ENCODE data around the gene CRHR1. TPM values are rescaled to one million over a fixed set of nuclear protein-coding genes. Genes with fewer than 3 reads are reported as not detected.

Gene CRHR1
- total and polyA plus RNA-seq, 10 donors = 0.22 TPM; not detected in 9

DNA sequence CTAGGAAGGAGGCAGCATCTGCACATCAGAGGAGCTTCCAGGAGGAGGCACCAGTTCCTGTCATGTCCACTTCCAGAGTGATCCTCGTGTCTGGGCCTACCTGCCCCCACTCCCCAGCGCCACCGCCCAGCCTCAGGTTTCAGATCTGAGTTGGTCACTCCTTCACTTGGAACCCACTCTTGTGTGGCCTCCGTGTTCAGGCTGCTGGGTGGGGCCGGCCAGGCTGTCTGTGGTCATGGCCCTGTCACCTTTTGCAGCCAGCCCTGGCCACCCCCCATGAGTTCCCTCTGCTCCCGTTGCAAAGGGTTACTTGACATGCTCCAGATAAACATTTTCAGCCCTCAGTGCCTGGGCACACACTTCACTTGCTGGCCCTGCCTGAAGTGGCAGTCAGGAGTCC, 33.9 kb downstream of the CRHR1 start:
- H3K27ac ChIP-seq = no peak overlapping the region
- no peak for TF ChIP-seq POLR2AphosphoS5 (IDR thresholded peaks at IDR 0.05)
- TF ChIP-seq POLR2A (IDR thresholded peaks at IDR 0.05) = no peak
- TF ChIP-seq CTCF (IDR thresholded peaks at IDR 0.05 in 8 of 11, conservative IDR thresholded peaks at IDR 0.05 in 3 of 11) = no peak
- H3K4me3 ChIP-seq = no peak overlapping the region
- 37 to 78% (median 72%) methylated on average over 4 to 6 of the region's 6 CpGs for WGBS, 5 donors
- intact Hi-C loops (cut with DNase I; ENCODE audit: low total_unique reads) = no loop called here
- no peak for DNase-seq
- H3K9me3 ChIP-seq = no peaks in the 10 kb centered on the region
- H3K36me3 ChIP-seq = no peaks in the 10 kb centered on the region
- H3K4me1 ChIP-seq = no peaks in the 10 kb centered on the region
- peaks cover 0 to 23% (median 6%) of the 10 kb centered on the region in 7 donors for H3K27me3 ChIP-seq (replicated peaks in 1 of 7)

GRCh38 chr17:45818699-45819098, 34.6 kb downstream of the CRHR1 start:
- WGBS, 5 donors = 58 to 85% (median 69%) methylated on average over 4 of the region's 4 CpGs
- no peak for TF ChIP-seq POLR2A (IDR thresholded peaks at IDR 0.05)
- DNase-seq = no peak
- Histone ChIP-seq H3K36me3 (no peaks in the 10 kb centered on the region), H3K9me3 (no peaks in the 10 kb centered on the region), H3K27ac (no peak overlapping the region), H3K4me3 (no peak overlapping the region), H3K27me3 (replicated peaks in 1 of 7) (peaks cover 0 to 17% (median 0%) of the 10 kb centered on the region in 7 donors), H3K4me1 (no peaks in the 10 kb centered on the region)
- intact Hi-C loops (cut with DNase I; ENCODE audit: low total_unique reads) = no loop called here

DNA sequence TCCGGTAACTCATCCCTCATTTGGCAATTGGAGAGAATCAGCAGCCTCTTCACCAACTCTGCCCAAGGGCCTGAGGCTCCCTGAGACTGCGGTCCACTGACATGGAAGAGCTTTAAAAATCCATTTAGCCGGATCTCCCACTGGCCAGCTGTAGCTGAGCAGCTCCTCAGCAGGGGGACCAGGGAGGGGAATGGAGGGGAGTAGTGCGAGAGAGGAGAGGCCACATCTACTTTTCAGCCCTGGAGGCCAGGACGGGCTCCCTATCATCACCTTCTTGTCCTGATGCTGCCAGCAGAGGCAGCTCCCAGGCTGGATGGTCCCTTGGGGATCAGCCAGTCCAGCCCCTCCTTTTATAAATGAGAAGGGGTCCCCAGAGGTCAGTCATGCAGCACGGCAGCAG, 35.5 kb downstream of the CRHR1 start:
- no peak overlapping the region for H3K4me3 ChIP-seq
- H3K36me3 ChIP-seq = no peaks in the 10 kb centered on the region
- H3K9me3 ChIP-seq = no peaks in the 10 kb centered on the region
- no peak for DNase-seq
- intact Hi-C loops (cut with DNase I; ENCODE audit: low total_unique reads) = no loop called here
- H3K27ac ChIP-seq = no peak overlapping the region
- TF ChIP-seq POLR2A (IDR thresholded peaks at IDR 0.05) (no peak), POLR2AphosphoS5 (IDR thresholded peaks at IDR 0.05) (no peak)
- WGBS, 5 donors = 79 to 96% (median 85%) methylated on average over 4 to 6 of the region's 6 CpGs
- peaks cover 0 to 17% (median 0%) of the 10 kb centered on the region in 7 donors for H3K27me3 ChIP-seq (replicated peaks in 1 of 7)
- H3K4me1 ChIP-seq = no peaks in the 10 kb centered on the region

DNA sequence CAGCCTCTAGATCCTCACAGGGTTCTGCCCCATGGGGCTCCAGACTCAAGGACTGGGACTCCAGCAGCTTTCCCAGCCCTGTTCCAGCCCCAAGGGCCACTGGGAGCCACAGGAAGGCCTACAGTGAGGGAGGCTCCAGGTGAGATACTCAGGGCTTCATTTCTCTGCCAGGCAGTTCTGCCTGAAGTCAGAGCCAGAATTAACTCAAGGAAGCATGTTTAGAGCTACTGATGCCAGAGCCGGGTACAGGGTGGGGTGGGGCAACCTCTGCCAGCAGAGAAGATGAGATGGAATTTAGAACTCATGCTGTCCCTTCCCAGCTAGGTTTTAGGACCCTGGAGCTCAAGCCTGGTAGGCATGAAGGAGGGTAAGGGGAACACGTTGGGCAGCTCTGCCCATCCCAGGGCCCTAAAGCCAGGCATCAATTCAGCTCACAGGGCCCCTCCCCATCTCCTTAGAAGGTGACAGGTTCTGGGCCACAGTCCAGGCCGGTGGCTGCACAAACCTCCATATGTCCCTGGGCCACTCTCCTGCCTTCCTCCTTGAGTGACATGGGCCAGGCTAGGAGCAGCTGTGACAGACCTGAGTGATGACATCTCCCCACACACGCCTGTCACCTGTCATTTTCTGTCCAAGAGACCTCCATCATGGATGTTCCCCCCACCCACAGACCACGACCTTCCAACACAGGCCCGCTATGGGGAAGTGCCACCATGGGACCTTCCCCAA, 36.1 kb downstream of the CRHR1 start:
- TF ChIP-seq POLR2A (IDR thresholded peaks at IDR 0.05) = no peak
- TF ChIP-seq CTCF (IDR thresholded peaks at IDR 0.05 in 8 of 11, conservative IDR thresholded peaks at IDR 0.05 in 3 of 11) = no peak
- no peak for TF ChIP-seq POLR2AphosphoS5 (IDR thresholded peaks at IDR 0.05)
- H3K4me1 ChIP-seq = no peaks in the 10 kb centered on the region
- no peaks in the 10 kb centered on the region for H3K36me3 ChIP-seq
- 30 to 58% (median 48%) methylated on average over 5 to 6 of the region's 6 CpGs for WGBS, 5 donors
- no peaks in the 10 kb centered on the region for H3K9me3 ChIP-seq
- intact Hi-C loops (cut with DNase I; ENCODE audit: low total_unique reads) = no loop called here
- no peak for DNase-seq
- no peak overlapping the region for H3K4me3 ChIP-seq
- H3K27ac ChIP-seq = no peak overlapping the region
- peaks cover 0 to 18% (median 0%) of the 10 kb centered on the region in 7 donors for H3K27me3 ChIP-seq (replicated peaks in 1 of 7)

DNA sequence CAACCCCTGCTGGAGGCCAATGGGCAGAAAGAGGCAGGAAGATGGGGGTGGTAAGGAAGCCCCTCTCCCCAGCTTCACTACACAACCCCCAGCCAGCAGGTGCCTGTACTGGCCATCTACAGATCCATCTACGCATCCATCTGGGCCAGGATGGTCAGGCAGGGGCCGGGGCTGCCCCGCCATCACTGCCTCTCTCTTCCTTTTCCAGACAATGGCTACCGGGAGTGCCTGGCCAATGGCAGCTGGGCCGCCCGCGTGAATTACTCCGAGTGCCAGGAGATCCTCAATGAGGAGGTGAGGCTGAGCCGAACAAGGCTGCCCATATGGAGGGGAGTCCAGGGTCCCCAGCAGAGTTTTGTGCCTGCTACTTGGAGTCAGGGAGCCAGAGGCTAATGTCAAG, 37.0 kb downstream of the CRHR1 start:
- H3K27ac ChIP-seq = no peak overlapping the region
- 90 to 100% (median 96%) methylated on average over 2 to 9 of the region's 9 CpGs for WGBS, 5 donors
- no peak for DNase-seq
- intact Hi-C loops (cut with DNase I; ENCODE audit: low total_unique reads) = no loop called here
- TF ChIP-seq POLR2AphosphoS5 (IDR thresholded peaks at IDR 0.05) (no peak), CTCF (IDR thresholded peaks at IDR 0.05 in 8 of 11, conservative IDR thresholded peaks at IDR 0.05 in 3 of 11) (no peak), POLR2A (IDR thresholded peaks at IDR 0.05) (no peak)
- H3K4me3 ChIP-seq = no peak overlapping the region
- no peaks in the 10 kb centered on the region for H3K36me3 ChIP-seq
- H3K4me1 ChIP-seq = no peaks in the 10 kb centered on the region
- no peaks in the 10 kb centered on the region for H3K9me3 ChIP-seq
- H3K27me3 ChIP-seq (replicated peaks in 1 of 7) = peaks cover 0 to 18% (median 0%) of the 10 kb centered on the region in 7 donors

All from spleen (tissue), 11 donors.